ENCODE measurements around the gene SPSB1. TPM values are rescaled to one million over a fixed set of nuclear protein-coding genes. Genes with fewer than 3 reads are reported as not detected.

SPSB1 gene
- total RNA-seq, 1 experiment from 2014 or later, result 2.9 TPM

DNA sequence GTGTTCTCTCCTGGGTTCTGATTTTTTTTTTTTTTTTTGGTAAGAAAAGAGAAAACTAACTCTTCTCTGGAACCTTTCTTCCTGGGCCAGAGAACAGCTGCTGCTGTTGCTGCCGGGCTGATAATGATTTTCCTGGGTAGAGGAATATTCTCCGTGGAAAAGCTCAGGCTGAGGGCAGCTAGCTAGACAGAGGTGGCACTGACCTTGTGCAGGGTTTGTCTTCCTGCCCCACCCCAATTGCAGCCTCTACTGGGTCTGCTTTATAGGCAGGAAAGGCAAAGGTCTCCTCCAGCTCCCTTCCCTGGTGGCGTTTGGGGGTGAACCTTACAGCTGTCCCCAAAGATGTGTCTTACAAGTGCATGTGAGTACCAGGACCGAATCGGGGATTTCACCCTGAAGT is 79.3 kb downstream of the SPSB1 start:
- no peak overlapping the region for H4K8ac ChIP-seq (replicated peaks; ENCODE audit: insufficient read length, low read depth, low read length)
- TF ChIP-seq, protein P1, sequence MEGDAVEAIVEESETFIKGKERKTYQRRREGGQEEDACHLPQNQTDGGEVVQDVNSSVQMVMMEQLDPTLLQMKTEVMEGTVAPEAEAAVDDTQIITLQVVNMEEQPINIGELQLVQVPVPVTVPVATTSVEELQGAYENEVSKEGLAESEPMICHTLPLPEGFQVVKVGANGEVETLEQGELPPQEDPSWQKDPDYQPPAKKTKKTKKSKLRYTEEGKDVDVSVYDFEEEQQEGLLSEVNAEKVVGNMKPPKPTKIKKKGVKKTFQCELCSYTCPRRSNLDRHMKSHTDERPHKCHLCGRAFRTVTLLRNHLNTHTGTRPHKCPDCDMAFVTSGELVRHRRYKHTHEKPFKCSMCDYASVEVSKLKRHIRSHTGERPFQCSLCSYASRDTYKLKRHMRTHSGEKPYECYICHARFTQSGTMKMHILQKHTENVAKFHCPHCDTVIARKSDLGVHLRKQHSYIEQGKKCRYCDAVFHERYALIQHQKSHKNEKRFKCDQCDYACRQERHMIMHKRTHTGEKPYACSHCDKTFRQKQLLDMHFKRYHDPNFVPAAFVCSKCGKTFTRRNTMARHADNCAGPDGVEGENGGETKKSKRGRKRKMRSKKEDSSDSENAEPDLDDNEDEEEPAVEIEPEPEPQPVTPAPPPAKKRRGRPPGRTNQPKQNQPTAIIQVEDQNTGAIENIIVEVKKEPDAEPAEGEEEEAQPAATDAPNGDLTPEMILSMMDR (conservative IDR thresholded peaks at IDR 0.05), result no peak
- no peak overlapping the region for H3K56ac ChIP-seq (ENCODE audit: insufficient read length, low read depth, low read length)
- H3K36me3 Mint-ChIP-seq (ENCODE audit: insufficient read depth in 1 of 3, low read depth in 3 of 3), result no peaks in the 10 kb centered on the region
- H3K27ac Mint-ChIP-seq, result 0 out of 7 replicates have a peak overlapping the region, but pooled peaks of 1 of the 3 experiments have one; percentile 14
- H2AFZ ChIP-seq (ENCODE audit: low read length), result no peak overlapping the region
- no peak overlapping the region for H4K5ac ChIP-seq (ENCODE audit: insufficient read length, low read depth, low read length)
- no peak overlapping the region for H4K91ac ChIP-seq (ENCODE audit: insufficient read length, low read depth, low read length)
- no peaks in the 10 kb centered on the region for H3K9me3 Mint-ChIP-seq
- H3K4me1 Mint-ChIP-seq, result peaks cover 3 to 22% of the 10 kb centered on the region in 2 experiments
- no peak overlapping the region; a peak in 1 of 5 replicates for H3K4me3 Mint-ChIP-seq
- no peak overlapping the region for H2BK5ac ChIP-seq (ENCODE audit: insufficient read length, low read length)
- H3K27me3 ChIP-seq (ENCODE audit: insufficient read depth, low read length), result no peaks in the 10 kb centered on the region
- no peak for DNase-seq
- H3K14ac ChIP-seq (ENCODE audit: insufficient read depth, low read length), result no peak overlapping the region
- H2BK120ac ChIP-seq (ENCODE audit: low read depth, low read length, poor library complexity, severe bottlenecking), result no peak overlapping the region
- H3K4me1 ChIP-seq (ENCODE audit: insufficient read depth, low read length), result no peaks in the 10 kb centered on the region; the same call in 1 of the 2 replicates
- no peak overlapping the region for H3K4me2 ChIP-seq (ENCODE audit: insufficient read depth, insufficient read length, low read length)
- no peak overlapping the region for H3T11ph ChIP-seq (ENCODE audit: low read length)
- no peak overlapping the region for H2BK20ac ChIP-seq (ENCODE audit: low read depth, low read length, poor library complexity, severe bottlenecking)
- no peak overlapping the region for H2BK12ac ChIP-seq (ENCODE audit: insufficient read length, low read depth, low read length)
- no peaks in the 10 kb centered on the region for H3K9me3 ChIP-seq (ENCODE audit: control insufficient read depth, low read depth, low read length)
- no peak overlapping the region for H3K9ac ChIP-seq (ENCODE audit: extremely low read depth, insufficient read length, low read length)
- no peak overlapping the region for H3K23ac ChIP-seq (ENCODE audit: insufficient read length, low read depth, low read length)
- no peak overlapping the region for H2AK5ac ChIP-seq (ENCODE audit: insufficient read length, low read length)
- no peaks in the 10 kb centered on the region for H4K20me1 ChIP-seq (ENCODE audit: control insufficient read depth, insufficient read depth, insufficient read length)
- H3K27ac ChIP-seq (ENCODE audit: insufficient read length, low read depth, low read length), result no peak overlapping the region
- H2BK15ac ChIP-seq (ENCODE audit: low read depth, low read length), result no peak overlapping the region
- WGBS (ENCODE audit: extremely low coverage, insufficient read length, low lambda C conversion rate), result no CpG with 5 or more reads among the region's 5 CpGs
- H3K18ac ChIP-seq (ENCODE audit: insufficient read length, low read depth, low read length), result no peak overlapping the region
- no peaks in the 10 kb centered on the region for H3K23me2 ChIP-seq (ENCODE audit: insufficient read length, low read depth, low read length, poor library complexity, severe bottlenecking)
- no peaks in the 10 kb centered on the region for H3K79me2 ChIP-seq (ENCODE audit: insufficient read depth, low read length)
- H3K27me3 Mint-ChIP-seq (ENCODE audit: low read depth), result no peaks in the 10 kb centered on the region
- H3K79me1 ChIP-seq (ENCODE audit: insufficient read depth, low read depth, low read length, poor library complexity, severe bottlenecking), result no peaks in the 10 kb centered on the region
- H3K4ac ChIP-seq (ENCODE audit: low read depth, low read length), result no peak overlapping the region

All from H9 (cell line).